HG02763 (cell line): Measurements from ENCODE around the gene HPS5.

ENCODE experiments used
- ATAC-seq: cut with Tn5 transposase; IDR thresholded peaks from one replicate; pipeline ENCODE4 v1.9.1; 2021; ENCODE audit warnings: mild to moderate bottlenecking, moderate library complexity; ENCODE audit not compliant: unreplicated experiment

HPS5 gene

DNA sequence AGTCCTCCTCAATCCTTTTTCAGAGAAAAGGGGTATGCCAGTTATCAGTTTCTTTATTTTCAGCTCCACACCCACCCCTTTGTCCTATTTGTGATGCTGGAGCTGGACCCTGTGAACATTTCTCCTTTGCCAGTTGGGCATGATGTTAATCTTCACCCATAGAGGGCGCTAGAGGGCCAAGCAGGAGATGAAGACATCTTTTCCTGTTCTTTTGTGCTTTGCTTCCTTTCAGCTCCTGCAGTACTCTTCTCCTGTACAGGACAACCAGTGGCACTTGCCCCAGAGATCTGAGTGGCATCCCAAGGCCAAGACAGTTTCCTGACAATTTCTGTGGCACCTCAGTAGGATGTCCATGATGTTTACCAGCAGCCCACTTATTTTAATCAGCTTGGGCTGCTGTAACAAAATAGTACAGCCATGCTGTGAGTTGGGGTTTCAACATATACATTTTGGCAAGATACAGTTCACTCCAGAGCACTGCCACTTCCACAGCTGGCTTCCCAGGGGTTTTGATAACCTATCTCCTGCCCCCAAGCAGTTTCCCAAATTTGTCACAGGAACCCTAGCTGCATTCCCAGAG is 78.1 kb downstream of the HPS5 start:
- no peak for ATAC-seq

DNA sequence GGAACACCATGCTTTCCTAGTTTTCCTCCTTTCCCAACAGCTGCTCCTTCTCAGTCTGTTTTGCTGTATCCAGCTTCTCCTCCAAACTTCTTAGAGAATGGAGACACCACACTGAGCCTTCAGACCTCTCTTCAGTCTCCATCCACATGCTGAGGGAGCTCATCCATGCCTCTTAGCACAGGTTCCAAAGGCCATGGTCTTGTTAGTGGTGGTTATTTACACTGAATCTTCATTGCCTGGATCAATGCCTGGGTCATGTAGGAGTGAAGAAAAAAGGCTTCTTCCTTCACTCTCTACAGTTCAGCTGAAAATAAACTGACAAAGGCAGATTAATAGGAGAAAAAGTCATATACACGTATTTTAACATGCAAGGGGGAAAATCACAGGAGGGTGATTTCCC is 82.3 kb downstream of the HPS5 start:
- no peak for ATAC-seq

DNA sequence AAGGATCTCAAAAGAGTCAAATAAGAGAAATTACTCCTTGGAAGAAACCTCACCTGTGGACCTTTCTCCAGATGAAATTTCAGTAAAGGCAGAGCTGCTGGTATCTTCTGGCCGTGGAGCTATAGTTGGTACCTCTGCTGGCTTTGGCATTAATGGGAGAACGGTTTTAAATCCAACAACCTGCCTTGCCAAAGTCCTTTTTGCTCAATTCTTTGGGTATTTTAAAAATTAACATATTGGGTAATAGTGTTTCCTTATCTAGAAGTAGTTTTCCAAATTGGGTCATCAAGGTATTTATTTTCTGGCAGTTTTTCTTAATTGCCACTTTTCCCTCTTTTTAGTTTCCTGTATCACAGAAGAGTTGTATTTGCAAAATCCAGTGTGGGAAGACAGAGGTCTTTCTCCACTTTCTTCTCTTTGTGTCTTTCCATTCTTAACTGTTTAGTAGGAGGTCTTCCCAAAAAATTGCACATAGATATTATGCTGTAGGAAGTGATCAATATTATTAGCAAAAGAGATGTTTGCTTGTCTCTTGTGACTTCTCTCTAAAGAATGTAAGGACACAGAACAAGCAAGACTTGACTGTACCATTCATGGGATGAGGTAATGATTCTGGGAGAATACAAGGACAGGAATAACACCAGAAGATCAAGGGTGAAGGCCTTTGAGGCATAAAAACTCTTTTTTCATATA is 85.1 kb downstream of the HPS5 start, which contains the start of gene SAA4:
SAA4 (minus strand) TSS at position 139 of the 693 bp plus-strand sequence. CDS start 876 bp downstream, outside the sequence.
- ATAC-seq, result no peak

DNA sequence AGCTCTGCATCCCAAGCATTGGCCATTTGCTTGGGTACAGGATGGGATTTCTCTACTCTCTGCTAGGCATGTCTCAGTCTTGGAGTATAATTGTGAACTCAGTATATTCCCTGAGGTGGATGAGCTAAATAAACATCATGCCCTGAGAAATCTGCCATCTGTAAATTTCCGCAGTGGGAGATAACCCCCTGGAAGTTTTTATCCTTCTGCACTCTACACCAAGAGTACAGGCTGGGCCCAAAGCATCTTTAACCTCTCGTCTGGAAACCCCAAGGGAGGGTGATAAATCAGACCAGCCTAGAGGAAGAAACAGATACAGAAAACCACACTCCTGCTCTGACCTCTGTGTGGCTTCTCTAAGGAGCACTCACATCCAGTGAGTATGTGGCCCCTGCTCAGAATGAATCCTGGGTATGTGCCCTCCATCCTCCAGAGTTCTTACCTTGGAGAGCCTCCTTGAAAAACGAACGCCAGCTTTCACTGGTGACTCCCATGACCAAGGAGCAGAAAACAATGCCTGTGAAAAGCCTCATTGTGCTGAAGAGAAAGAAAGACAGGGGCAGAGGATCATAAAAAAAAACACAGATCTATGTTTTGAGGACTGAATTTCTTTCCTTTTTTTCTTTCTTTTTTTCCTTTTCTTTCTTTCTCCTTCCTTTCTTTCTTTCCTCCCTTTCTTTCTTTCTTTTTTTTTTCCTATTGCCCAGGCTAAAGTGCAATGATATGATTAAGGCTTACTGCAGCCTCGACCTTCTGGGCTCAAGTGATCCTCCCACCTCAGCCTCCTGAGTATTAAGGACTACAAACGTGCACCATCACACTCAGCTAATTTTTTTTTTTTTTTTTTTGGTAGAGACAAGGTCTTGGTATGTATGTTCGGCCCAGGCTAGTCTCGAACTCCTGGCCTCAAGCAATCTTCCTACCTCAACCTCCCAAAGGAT is 86.3 kb downstream of the HPS5 start:
- ATAC-seq, result no peak

DNA sequence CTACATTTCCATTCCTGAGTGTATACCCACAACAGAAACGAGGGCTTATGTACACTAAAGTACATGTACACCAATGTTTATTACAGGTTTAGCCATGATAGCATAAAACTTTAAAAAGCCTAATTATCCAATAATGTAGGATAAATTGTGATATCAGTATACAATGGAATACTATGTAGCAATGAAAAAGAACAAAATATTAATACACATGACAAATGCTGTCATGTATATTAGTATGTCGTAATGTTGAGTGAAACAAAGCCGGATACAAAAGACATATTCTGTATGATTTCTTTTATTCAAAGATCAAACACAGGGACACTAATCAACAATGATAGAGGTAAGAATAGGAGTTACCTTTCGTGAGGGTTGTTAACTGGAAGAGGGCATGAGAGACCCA is 88.0 kb downstream of the HPS5 start:
- ATAC-seq, result no peak

DNA sequence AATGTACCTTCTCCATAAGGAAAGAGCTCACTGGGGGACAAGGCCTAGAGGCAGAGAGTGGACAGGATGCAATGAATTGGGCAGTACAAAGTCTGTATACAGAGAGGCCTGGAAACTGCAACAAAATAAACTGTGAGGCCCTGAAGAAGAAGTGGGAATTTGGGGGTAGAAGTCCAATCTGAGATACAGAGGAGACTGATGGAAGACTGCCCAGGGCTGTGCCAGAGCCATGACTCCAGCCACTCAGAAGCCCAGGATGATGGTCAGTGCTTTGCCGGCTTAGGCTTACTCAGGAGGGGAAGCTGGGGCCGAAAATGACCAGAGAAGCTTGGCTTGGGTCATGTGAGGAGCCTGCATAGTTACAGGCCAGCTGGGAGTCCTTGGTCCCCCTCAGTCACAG is 91.1 kb downstream of the HPS5 start:
- ATAC-seq, result no peak

DNA sequence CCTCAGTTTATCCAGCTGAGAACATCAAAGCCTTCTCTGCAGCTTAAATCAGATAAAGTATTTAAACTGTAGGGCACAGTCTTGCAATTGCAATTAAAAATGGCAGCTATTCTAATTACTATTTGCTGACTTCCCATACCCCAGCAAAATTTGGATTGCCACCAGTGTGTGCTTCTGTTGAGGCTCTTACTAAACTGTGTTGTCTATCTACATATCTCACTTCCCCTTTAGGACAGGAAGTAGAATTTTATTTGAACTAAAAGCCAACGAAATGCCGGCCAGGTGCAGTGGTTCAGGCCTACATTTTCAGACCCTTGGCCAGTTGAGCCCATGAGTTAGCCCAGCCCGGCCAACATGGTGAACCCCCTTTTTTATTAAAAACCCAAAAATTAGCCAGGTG is 92.4 kb downstream of the HPS5 start:
- peak; percentile 89 for ATAC-seq
